OCI-LY7 (cell line): ENCODE measurements around the gene DHRS1. TPM values are rescaled to one million over a fixed set of nuclear protein-coding genes. Genes with fewer than 3 reads are reported as not detected.
A peak's percentile ranks its signal among the peaks of the same experiment; 100 is the strongest.

ENCODE experiments used
- BruUV-seq: library from RNA; stranded (reverse); fragments of 400-500 nt; replicated peaks from 2 replicates; lab custom pipeline; 2021; lab: Mats Ljungman, UMichigan
- CTCF ChIA-PET: fragments of 300-600 bp; sonication (Branson Sonifier 250); formaldehyde crosslinking; loops from one replicate; lab custom pipeline; 2022; ENCODE audit warnings: antibody characterized with exemption; ENCODE audit not compliant: unreplicated experiment; lab: Charles Lee
- POLR2A ChIA-PET: fragments of 300-600 bp; sonication (Branson Sonifier 250); formaldehyde crosslinking; loops from one replicate; lab custom pipeline; 2022; ENCODE audit warnings: antibody characterized with exemption; lab: Charles Lee
- DNase-seq: peaks from one replicate; pipeline ENCODE4 v3.0.0-alpha.2; 2015; ENCODE audit warnings: low spot score
- H2AFZ ChIP-seq: fragments of 200-600 bp; sonication (generic), shearing (Covaris generic); 2 replicates; pipeline ENCODE4 v1.6.1; 2014; ENCODE audit warnings: mild to moderate bottlenecking, antibody characterized with exemption, low read length, moderate library complexity
- H3K27ac ChIP-seq: fragments of 200-600 bp; sonication (generic); 2 replicates; pipeline ENCODE4 v1.5.1; 2014; ENCODE audit warnings: mixed run types, low read depth, mild to moderate bottlenecking, moderate library complexity, low read length, inconsistent platforms; ENCODE audit not compliant: poor library complexity, severe bottlenecking
- H3K36me3 ChIP-seq: fragments of 200-600 bp; sonication (generic); 2 replicates; pipeline ENCODE4 v1.6.1; 2014; ENCODE audit warnings: mild to moderate bottlenecking, antibody characterized with exemption, low read length, moderate library complexity, mixed read lengths; ENCODE audit not compliant: insufficient read depth
- H3K4me1 ChIP-seq: fragments of 200-600 bp; sonication (generic); 2 replicates; pipeline ENCODE4 v1.5.1; 2014; ENCODE audit warnings: mild to moderate bottlenecking, low read length; ENCODE audit not compliant: insufficient read depth, poor library complexity, severe bottlenecking
- H3K4me2 ChIP-seq: fragments of 200-600 bp; sonication (generic); 2 replicates; pipeline ENCODE4 v1.6.1; 2014; ENCODE audit warnings: mild to moderate bottlenecking, low read length
- H3K4me3 ChIP-seq: fragments of 200-600 bp; sonication (generic); 2 replicates; pipeline ENCODE4 v1.5.1; 2014; ENCODE audit warnings: mild to moderate bottlenecking, low read depth, low read length; ENCODE audit not compliant: poor library complexity, severe bottlenecking
- H3K79me2 ChIP-seq: fragments of 200-600 bp; sonication (generic); 2 replicates; pipeline ENCODE4 v1.6.1; 2016; ENCODE audit warnings: low read depth, mild to moderate bottlenecking, low read length, moderate library complexity, mixed read lengths; ENCODE audit not compliant: insufficient read depth
- H3K9me2 ChIP-seq: fragments of 200-600 bp; sonication (generic); 2 replicates; pipeline ENCODE4 v1.6.1; 2016; ENCODE audit warnings: mild to moderate bottlenecking, low read length, mixed read lengths; ENCODE audit not compliant: insufficient read depth
- H3K9me3 ChIP-seq: fragments of 200-600 bp; sonication (generic); 2 replicates; pipeline ENCODE4 v1.6.1; 2014; ENCODE audit warnings: mild to moderate bottlenecking, mixed run types, low read length, mixed read lengths
- H4K20me1 ChIP-seq: fragments of 200-600 bp; sonication (generic); 2 replicates; pipeline ENCODE4 v1.6.1; 2014; ENCODE audit warnings: mild to moderate bottlenecking, antibody characterized with exemption, low read length, moderate library complexity, mixed read lengths; ENCODE audit not compliant: insufficient read depth
- EZH2phosphoT487 ChIP-seq: fragments of 200-600 bp; sonication (generic); IDR thresholded peaks from 2 replicates; pipeline ENCODE4 v1.6.1; 2018; ENCODE audit warnings: low read depth, borderline replicate concordance, mild to moderate bottlenecking, mixed run types, antibody characterized with exemption, low read length, moderate library complexity, mixed read lengths
- intact Hi-C: fragments of 100-400 bp; cut with micrococcal nuclease; formaldehyde crosslinking; loops from one replicate; pipeline ENCODE4 v1.10.0; 2022; ENCODE audit not compliant: unreplicated experiment
- total RNA-seq, 2 experiments: library from RNA; depleted of rRNA in 1 of 2; stranded (reverse); fragments of >200 nt in 1 of 2; shearing (Covaris generic) in 1 of 2; gene quantifications; 2 replicates each; pipeline ENCODE4 v1.2.3, GENCODE V29; 2014 to 2022
- TF ChIP-seq, protein P1 (sequence below): fragments of 200-600 bp; sonication (generic); conservative IDR thresholded peaks from 2 replicates; pipeline ENCODE4 v1.5.1; 2014; ENCODE audit warnings: mild to moderate bottlenecking, antibody characterized with exemption, low read length, moderate library complexity, mixed read lengths

DHRS1 gene
- total RNA-seq, 2 experiments from 2014 or later: 27.4 to 34.9 TPM

DNA sequence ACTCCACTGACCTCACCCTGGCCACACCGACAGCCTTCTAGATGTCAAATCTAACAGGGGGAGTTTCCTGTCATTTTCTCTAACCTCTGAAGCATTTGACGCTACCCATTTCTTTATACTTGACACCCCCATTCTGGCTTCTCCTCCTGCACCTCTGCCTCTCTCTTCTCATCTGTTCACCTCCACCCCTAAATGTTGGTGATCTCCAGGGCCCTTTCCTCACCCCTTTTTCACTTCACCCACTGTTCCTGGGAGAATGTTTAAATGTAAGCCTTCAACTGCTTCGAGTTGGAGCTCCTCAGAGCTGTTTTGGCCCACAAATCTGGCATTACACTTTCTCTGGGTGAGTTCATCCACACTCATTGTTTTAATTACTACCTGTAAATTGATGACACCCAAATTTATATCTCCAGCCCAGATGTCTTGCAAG lies 27.7 kb downstream of the DHRS1 start:
- intact Hi-C loops: loop anchor here (1.0 to 2.0 kb wide), 3 partner anchors 27 to 56 kb away; partner anchors contain the start of genes DHRS1, MDP1, NOP9 and TINF2
- POLR2A ChIA-PET: interaction anchor here (0.6 to 3.2 kb wide), 8 partner anchors 25 to 171 kb away, joined by 3 to 21 read pairs (median 4); partner anchors contain the start of genes MDP1, RNF31, SDR39U1 and TINF2
- TSS peak; percentile 70 for BruUV-seq

DNA sequence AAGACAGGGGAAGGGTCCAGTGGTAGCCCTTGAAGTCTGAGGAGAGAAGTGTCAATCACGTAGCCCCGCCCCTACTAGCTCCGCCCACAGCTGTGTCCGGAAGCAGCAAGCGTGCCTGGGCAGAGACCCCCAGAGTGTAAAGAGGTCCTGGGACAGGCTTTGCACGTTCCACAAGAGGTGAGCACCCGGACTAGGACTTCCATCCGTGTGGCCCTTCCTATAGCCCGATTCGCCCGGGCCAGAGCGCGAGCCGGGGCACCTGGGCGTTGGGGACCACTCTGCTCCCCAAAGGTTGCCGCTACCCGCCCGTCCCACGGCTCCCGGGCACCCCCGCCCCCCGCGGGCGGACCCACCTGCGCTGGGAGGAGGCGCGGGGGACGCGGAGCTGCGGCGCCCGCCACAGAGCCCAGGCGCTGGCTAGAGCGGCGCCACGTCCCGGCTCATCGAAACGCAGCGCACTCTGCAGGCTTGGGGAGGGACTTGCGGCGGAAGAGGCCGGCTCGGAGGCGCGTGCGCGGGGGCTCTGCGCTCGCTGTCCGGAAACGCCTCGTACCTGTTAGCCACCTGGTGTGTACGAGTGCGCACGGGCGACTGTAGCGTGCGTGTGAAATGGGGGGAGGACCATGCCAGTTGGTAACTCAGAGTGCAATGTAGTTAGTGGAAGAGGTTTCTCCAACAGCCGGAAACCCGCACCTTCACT lies 28.3 kb downstream of the DHRS1 start, which contains the start of gene RABGGTA:
Gene RABGGTA (minus strand): TSS at position 464 of the 700 bp plus-strand sequence. CDS start 482 bp downstream, outside the sequence.
- Histone ChIP-seq H3K9me2 (no peaks in the 10 kb centered on the region), H3K9me3 (no peaks in the 10 kb centered on the region), H2AFZ (peak within 1 kb of the TSS; percentile 68), H4K20me1 (no peaks in the 10 kb centered on the region), H3K4me3 (peak within 1 kb of the TSS; percentile 84), H3K27ac (peak within 1 kb of the TSS; percentile 84), H3K79me2 (no peaks in the 10 kb centered on the region), H3K4me2 (peak within 1 kb of the TSS; percentile 82), H3K36me3 (no peaks in the 10 kb centered on the region), H3K4me1 (peaks cover 43% of the 10 kb centered on the region)
- POLR2A ChIA-PET: interaction anchor here (0.6 to 3.2 kb wide), 10 partner anchors 20 to 158 kb away, joined by 3 to 21 read pairs (median 4); partner anchors contain the start of genes CHMP4A, GMPR2, MDP1 and NEDD8
- peak; percentile 97 for DNase-seq
- BruUV-seq: no TSS peak
- TF ChIP-seq, protein P1, sequence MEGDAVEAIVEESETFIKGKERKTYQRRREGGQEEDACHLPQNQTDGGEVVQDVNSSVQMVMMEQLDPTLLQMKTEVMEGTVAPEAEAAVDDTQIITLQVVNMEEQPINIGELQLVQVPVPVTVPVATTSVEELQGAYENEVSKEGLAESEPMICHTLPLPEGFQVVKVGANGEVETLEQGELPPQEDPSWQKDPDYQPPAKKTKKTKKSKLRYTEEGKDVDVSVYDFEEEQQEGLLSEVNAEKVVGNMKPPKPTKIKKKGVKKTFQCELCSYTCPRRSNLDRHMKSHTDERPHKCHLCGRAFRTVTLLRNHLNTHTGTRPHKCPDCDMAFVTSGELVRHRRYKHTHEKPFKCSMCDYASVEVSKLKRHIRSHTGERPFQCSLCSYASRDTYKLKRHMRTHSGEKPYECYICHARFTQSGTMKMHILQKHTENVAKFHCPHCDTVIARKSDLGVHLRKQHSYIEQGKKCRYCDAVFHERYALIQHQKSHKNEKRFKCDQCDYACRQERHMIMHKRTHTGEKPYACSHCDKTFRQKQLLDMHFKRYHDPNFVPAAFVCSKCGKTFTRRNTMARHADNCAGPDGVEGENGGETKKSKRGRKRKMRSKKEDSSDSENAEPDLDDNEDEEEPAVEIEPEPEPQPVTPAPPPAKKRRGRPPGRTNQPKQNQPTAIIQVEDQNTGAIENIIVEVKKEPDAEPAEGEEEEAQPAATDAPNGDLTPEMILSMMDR: peak; percentile 80
- no peak for TF ChIP-seq EZH2phosphoT487
- CTCF ChIA-PET: interaction anchor here (1.2 to 1.9 kb wide), 3 partner anchors 25 to 37 kb away, joined by 4 to 8 read pairs (median 5); partner anchors contain the start of genes CIDEB and TINF2
- intact Hi-C loops: loop anchor here (1.0 to 2.0 kb wide), 3 partner anchors 28 to 55 kb away; partner anchors contain the start of genes DHRS1, MDP1, NOP9 and TINF2

More for the DNA sequence above, 27.7 kb downstream of the DHRS1 start:
- Histone ChIP-seq H3K36me3 (no peaks in the 10 kb centered on the region), H3K4me2 (peak overlapping the region; percentile 82), H3K4me3 (peak overlapping the region; percentile 84), H3K27ac (peak overlapping the region; percentile 84), H3K79me2 (no peaks in the 10 kb centered on the region), H4K20me1 (no peaks in the 10 kb centered on the region), H2AFZ (peak overlapping the region; percentile 68; the same call in 1 of the 2 replicates), H3K4me1 (peaks cover 43% of the 10 kb centered on the region), H3K9me2 (no peaks in the 10 kb centered on the region), H3K9me3 (no peaks in the 10 kb centered on the region)
- TF ChIP-seq, protein P1: no peak
- TF ChIP-seq EZH2phosphoT487: no peak
- DNase-seq: no peak
- CTCF ChIA-PET: interaction anchor here (0.6 to 1.9 kb wide), 3 partner anchors 25 to 36 kb away, joined by 3 to 8 read pairs (median 4); partner anchors contain the start of gene CIDEB
